Measurements from ENCODE around the gene LHX1.

DNA sequence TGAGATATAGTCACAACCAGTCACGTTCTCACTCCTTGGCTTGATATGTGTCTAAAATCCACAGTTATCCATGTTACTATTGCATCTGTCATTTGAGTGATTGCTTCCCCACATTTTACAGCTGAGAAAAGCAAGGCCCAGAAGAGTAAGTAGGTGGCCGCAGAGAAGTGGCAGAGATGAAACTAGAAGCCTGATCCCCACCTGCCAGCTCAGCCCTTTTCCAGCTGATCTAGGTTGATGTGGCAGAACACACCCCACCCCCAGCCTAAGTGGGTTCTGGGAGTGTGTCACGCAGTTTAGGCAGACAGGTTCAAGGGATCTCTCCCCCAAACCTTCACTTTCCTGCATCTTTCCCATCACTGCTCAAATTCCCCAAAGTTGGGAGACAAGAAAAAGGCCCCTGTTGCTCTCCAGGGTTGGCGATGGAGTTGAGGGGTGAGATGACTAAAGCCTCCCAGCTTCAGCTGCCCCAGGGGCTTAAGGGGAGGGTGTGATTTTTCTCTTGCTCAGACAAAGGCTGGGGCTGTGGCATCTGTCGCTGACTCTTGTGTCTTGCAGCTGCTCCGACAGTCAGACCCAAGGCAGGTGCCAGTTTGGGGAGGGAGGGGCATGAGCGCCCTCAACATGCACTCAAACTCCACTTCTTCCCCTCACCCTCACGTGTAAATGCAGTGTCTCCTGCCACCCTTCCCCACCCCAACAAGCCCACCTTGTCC is 48.9 kb upstream of the LHX1 start:
- TF ChIP-seq, protein P1, sequence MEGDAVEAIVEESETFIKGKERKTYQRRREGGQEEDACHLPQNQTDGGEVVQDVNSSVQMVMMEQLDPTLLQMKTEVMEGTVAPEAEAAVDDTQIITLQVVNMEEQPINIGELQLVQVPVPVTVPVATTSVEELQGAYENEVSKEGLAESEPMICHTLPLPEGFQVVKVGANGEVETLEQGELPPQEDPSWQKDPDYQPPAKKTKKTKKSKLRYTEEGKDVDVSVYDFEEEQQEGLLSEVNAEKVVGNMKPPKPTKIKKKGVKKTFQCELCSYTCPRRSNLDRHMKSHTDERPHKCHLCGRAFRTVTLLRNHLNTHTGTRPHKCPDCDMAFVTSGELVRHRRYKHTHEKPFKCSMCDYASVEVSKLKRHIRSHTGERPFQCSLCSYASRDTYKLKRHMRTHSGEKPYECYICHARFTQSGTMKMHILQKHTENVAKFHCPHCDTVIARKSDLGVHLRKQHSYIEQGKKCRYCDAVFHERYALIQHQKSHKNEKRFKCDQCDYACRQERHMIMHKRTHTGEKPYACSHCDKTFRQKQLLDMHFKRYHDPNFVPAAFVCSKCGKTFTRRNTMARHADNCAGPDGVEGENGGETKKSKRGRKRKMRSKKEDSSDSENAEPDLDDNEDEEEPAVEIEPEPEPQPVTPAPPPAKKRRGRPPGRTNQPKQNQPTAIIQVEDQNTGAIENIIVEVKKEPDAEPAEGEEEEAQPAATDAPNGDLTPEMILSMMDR (IDR thresholded peaks at IDR 0.05), result no peak
- no peak for TF ChIP-seq POLR2A (IDR thresholded peaks at IDR 0.05)

Measured in body of pancreas (tissue), 4 donors.